Measurements from ENCODE around the gene RAB31.

RAB31 gene

DNA sequence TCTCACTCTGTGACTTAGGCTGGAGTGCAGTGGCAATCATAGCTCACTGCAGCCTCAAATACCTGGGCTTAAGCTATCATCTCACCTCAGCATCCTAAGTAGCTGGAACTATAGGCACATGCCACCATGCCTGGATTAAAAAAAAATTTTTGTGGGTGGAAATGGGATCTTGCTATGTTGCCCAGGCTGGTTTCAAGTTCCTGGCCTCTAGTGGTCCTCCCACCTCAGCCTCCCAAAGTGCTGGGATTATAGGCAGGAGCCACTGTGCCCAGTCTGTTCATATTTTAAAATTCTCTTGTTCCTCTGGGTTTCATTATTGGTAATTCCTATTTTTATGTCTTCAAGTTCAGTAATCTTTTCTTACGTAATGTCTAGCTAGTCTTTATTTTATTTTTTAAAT lies 25.5 kb upstream of the RAB31 start:
- no peak overlapping the region for H3K4me3 ChIP-seq (ENCODE audit: low read depth, low read length)
- no peak for DNase-seq (ENCODE audit: low read depth)
- TF ChIP-seq MYC (IDR thresholded peaks at IDR 0.05; ENCODE audit: low read depth, low read length), result no peak
- TF ChIP-seq, protein P1, sequence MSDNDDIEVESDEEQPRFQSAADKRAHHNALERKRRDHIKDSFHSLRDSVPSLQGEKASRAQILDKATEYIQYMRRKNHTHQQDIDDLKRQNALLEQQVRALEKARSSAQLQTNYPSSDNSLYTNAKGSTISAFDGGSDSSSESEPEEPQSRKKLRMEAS (IDR thresholded peaks at IDR 0.05; ENCODE audit: low read depth, low read length), result no peak
- TF ChIP-seq, protein P2, sequence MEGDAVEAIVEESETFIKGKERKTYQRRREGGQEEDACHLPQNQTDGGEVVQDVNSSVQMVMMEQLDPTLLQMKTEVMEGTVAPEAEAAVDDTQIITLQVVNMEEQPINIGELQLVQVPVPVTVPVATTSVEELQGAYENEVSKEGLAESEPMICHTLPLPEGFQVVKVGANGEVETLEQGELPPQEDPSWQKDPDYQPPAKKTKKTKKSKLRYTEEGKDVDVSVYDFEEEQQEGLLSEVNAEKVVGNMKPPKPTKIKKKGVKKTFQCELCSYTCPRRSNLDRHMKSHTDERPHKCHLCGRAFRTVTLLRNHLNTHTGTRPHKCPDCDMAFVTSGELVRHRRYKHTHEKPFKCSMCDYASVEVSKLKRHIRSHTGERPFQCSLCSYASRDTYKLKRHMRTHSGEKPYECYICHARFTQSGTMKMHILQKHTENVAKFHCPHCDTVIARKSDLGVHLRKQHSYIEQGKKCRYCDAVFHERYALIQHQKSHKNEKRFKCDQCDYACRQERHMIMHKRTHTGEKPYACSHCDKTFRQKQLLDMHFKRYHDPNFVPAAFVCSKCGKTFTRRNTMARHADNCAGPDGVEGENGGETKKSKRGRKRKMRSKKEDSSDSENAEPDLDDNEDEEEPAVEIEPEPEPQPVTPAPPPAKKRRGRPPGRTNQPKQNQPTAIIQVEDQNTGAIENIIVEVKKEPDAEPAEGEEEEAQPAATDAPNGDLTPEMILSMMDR (IDR thresholded peaks at IDR 0.05; ENCODE audit: low read depth, low read length), result no peak
- no peak for TF ChIP-seq POLR2A (IDR thresholded peaks at IDR 0.05; ENCODE audit: extremely low read depth, insufficient read length)

DNA sequence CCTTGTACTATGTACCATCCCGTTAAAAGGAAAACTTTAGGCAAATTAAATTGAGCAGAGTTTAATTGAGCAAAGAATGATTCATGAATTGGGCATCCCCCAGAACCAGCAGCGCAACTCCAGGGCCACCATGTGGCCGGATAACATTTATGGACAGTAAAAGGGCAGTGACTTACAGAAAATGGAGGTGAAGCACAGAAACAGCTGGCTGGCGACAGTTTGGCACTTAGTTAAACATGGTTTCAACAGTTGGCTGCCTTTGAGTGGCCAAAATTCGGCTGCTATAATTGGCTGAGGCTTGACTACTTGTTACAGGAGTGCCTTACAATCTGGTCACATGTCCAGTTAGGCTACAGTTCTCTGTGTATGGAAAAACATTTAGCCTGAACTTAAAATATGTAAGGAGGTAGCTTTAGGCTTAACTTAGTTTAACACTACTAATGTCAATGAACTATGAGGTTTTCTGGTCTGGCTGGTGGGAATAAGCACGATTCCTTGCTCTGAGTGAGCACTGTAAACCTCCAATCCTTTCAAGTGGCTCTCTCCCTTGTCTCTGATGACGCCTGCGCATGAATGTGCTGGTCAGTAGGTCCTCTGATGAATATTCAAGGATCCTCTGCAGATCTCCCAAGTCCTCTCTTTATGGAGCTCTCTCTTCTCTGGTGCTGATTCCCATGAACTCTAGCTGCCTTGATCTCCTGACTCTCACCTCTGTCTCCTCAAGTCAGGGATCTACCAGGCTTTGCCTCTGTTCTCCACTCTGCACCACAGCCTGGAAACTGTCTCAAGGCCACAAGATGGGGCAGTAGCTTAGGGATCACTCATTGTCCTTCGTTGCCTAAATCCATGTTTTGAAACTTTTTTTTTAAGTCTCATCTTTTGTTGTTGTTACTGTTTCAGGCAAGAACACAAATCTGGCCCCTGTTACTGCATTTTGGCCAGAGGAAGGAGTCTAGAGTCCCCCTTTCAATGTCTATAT lies 24.4 kb upstream of the RAB31 start:
- DNase-seq (ENCODE audit: low read depth), result peak; percentile 75
- TF ChIP-seq MYC (IDR thresholded peaks at IDR 0.05; ENCODE audit: low read depth, low read length), result no peak
- TF ChIP-seq, protein P1 (IDR thresholded peaks at IDR 0.05; ENCODE audit: low read depth, low read length), result no peak
- TF ChIP-seq, protein P2 (IDR thresholded peaks at IDR 0.05; ENCODE audit: low read depth, low read length), result peak; percentile 32
- H3K4me3 ChIP-seq (ENCODE audit: low read depth, low read length), result no peak overlapping the region

DNA sequence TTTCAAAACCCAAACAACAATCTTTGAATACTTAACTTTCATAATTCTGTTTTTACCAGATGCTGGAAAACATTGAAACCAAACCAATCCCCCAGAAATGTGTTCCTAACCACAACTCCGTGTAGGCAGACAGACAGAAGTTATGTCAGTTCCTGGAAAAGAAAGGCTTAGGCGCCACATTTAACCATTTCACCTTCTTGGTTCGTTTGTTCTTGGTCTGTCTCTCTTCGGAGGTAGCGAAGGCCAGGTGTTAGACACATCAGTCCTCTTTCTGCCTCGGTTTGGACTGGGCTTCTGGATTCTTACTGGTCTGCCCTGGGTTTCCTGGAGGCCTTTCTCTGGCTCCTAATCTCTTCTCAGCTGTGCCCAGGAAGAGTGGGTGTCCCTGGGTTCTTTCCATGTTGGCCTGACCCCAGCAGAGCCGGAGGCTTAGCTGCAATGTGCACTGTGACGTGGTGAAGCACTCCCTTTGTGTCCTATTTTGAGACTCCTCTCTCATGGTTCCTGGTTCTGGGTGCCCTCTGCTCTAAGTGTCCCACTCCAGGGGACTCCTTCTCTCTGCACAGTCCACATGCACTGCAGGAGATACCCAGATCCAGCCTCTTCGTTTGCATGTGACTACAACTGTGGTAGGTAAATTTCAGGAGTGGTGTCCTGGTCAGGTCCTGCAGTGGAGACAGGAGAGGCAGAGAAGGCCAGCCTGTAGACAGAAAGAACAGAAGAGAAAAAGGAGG lies 23.1 kb upstream of the RAB31 start:
- no peak overlapping the region for H3K4me3 ChIP-seq (ENCODE audit: low read depth, low read length)
- TF ChIP-seq, protein P1 (IDR thresholded peaks at IDR 0.05; ENCODE audit: low read depth, low read length), result no peak
- TF ChIP-seq POLR2A (IDR thresholded peaks at IDR 0.05; ENCODE audit: extremely low read depth, insufficient read length), result no peak
- DNase-seq (ENCODE audit: low read depth), result peak; percentile 37

DNA sequence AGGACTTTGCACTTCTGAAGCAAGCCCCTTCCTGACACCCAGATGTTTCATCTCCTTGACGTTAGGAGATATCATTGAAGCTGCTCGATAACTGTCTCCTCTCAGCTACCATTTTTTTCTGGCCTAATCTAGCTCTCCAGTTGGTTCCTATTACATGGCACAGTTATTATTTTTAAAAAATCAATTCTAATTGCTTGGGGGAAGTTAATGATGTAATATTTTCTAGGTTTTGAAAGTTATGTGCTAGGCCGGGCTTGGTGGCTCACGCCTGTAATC lies 22.5 kb upstream of the RAB31 start:
- no peak for DNase-seq (ENCODE audit: low read depth)
- TF ChIP-seq MYC (IDR thresholded peaks at IDR 0.05; ENCODE audit: low read depth, low read length) (no peak), POLR2A (IDR thresholded peaks at IDR 0.05; ENCODE audit: extremely low read depth, insufficient read length) (no peak)
- TF ChIP-seq, protein P2 (IDR thresholded peaks at IDR 0.05; ENCODE audit: low read depth, low read length), result no peak
- TF ChIP-seq, protein P1 (IDR thresholded peaks at IDR 0.05; ENCODE audit: low read depth, low read length), result no peak
- no peak overlapping the region for H3K4me3 ChIP-seq (ENCODE audit: low read depth, low read length)

DNA sequence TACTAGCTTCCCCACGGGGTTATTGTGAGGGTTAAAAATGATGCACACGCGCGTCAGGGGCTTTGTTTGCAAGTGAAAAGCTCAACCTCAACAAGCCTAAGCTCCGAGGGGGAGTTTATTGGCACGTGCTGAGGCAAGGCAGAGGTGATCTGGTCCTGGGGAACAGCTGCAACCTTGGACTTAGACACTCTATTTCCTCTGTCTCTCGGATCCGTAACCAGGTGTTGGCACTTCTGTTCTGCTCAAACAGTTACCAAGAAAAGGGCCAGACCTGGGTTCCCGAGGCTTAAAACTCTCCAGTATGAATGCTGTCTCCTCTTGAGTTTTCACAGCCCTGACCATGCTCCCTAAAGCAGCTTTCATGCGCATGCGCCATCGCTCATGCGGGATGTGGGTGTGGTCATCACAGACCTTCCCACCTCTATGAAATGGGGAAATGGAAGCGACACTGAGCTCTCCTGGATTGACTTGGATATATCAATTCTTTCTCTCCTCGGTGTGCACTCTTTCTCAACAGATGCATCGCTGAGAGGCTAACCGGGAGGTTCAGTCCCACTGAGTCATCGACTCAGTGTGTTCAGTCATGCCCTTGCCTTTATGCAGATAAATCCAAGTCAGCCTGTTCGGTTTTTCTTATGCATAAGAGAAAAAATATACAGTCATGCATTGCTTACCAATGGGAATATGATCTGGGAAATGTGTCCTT lies 19.9 kb upstream of the RAB31 start:
- no peak for DNase-seq (ENCODE audit: low read depth)
- TF ChIP-seq, protein P2 (IDR thresholded peaks at IDR 0.05; ENCODE audit: low read depth, low read length), result no peak
- TF ChIP-seq MYC (IDR thresholded peaks at IDR 0.05; ENCODE audit: low read depth, low read length) (no peak), POLR2A (IDR thresholded peaks at IDR 0.05; ENCODE audit: extremely low read depth, insufficient read length) (no peak)
- TF ChIP-seq, protein P1 (IDR thresholded peaks at IDR 0.05; ENCODE audit: low read depth, low read length), result no peak
- no peak overlapping the region for H3K4me3 ChIP-seq (ENCODE audit: low read depth, low read length)
